RPMI8226 (cell line): ENCODE results near the gene DCAF7.

ENCODE experiments used
- DNase-seq: peaks from one replicate; pipeline ENCODE4 v3.0.0-alpha.2; 2015

Gene DCAF7

GRCh38 chr17:63546308-63547082 is 3.8 kb upstream of the DCAF7 start:
- DNase-seq, result no peak

GRCh38 chr17:63547083-63547523 is 3.2 kb upstream of the DCAF7 start:
- no peak for DNase-seq

- no peak for DNase-seq
Observed at GRCh38 chr17:63549289-63549945, 860 bp upstream of the DCAF7 start.

GRCh38 chr17:63550817-63551639 is 751 bp downstream of the DCAF7 start:
- DNase-seq, result peak; percentile 27

GRCh38 chr17:63552211-63552610 is 1.9 kb downstream of the DCAF7 start:
- no peak for DNase-seq

DNA sequence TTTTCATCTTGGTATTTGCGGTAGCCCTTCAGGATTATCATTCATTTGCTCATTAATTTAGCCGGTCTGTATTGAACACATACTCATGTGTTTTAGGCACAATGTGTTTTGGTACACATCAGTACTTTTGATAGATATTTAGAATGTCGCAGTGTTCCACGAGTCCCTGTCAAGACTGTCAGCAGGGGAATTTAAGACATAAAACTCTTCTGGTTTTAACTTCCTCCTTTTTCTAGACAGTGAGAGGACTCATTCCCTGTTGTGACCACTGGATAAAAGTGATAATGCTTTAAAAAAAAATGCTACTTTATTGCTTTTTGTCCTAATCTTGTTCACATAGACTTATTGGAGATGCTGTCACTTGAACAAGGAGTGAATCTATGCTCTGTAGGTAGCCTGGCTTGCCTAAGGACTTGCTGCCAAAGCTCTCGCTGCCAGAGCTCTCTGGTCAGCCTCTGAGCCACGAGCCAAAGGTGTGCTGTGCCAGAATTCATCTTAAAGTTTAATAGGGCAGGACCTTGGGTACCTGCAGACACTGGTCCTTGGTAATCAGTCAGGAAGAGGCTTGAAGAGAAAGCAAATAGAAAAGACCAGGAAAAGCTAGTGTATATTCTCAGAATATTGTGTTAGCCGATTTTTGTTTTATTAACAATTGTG is 5.4 kb downstream of the DCAF7 start:
- no peak for DNase-seq

GRCh38 chr17:63557416-63557815 is 7.1 kb downstream of the DCAF7 start:
- DNase-seq, result no peak

- no peak for DNase-seq
Observed at GRCh38 chr17:63558441-63558840, 8.2 kb downstream of the DCAF7 start.

DNA sequence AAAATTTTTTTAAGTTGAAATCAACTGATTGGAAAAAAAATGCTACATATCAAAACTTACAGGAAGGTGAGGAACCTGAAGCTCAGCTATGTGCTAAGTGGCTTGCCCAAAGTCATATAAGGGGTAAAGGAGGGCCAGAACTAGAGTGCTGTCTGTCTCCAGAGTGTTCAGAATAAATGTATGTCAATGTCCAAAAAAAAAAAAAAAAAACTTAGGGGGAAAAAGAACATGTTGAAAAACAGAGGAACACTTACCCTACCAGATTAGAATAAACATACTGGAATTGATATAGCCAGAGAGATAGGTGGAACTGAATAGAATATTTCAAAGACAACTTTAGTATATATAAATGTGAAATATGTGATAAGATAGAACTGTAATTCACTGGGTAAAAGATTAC is 11.5 kb downstream of the DCAF7 start:
- no peak for DNase-seq

- DNase-seq, result no peak
Observed at GRCh38 chr17:63563339-63563738, 13.1 kb downstream of the DCAF7 start.

- no peak for DNase-seq
Observed at GRCh38 chr17:63564562-63564961, 14.3 kb downstream of the DCAF7 start.

- DNase-seq, result no peak
Observed at GRCh38 chr17:63567229-63567628, 17.0 kb downstream of the DCAF7 start.

DNA sequence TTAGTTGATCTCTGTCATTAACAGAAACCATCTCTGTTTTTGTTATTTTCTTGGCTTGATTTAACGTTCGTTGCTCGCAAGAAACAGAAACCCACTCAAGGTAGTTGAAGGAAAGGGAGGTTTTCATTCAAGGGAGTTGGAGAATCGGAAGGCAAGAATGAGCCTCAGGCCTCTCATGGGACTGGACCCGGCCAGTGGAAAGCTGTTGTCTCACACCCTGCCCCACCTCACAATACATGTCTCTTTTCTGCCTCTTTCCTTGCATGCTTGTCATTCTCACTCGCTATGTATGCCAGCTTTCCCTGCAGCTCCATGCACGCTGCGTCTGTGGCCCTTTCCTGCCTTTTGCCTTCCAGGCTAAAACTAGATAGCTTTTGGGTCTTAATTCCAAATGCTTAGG is 18.3 kb downstream of the DCAF7 start:
- no peak for DNase-seq

DNA sequence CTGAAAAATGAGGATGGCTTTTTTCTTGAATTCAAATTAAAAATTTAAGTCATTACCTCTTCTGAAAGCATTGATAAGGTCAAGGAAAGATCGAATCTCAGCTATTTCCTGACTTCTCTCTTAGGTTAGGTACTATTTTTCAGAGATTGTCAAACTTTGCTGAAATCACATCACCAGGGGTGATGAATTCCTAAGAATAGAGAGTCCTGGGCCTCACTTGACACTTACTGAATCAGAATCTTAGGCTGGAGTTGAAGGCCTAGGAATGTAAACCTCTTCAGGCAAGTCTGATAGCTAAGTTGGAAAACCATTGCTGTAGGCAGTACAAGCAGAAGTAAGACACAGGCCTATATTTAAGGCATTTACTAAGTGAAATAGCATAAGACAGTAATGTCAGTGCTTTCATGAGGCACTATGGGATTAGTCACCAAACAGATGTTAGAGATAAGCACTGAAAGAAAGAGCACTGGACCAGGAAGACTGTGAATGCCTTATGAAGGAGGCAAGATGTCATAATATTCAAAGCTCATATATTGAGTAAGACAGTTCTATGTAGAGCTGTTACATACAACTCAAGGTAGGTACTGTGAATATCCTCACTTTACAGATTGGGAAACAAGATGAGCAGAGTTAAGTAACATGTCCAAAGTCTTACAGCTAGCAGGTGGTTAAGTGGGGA is 21.5 kb downstream of the DCAF7 start:
- no peak for DNase-seq

DNA sequence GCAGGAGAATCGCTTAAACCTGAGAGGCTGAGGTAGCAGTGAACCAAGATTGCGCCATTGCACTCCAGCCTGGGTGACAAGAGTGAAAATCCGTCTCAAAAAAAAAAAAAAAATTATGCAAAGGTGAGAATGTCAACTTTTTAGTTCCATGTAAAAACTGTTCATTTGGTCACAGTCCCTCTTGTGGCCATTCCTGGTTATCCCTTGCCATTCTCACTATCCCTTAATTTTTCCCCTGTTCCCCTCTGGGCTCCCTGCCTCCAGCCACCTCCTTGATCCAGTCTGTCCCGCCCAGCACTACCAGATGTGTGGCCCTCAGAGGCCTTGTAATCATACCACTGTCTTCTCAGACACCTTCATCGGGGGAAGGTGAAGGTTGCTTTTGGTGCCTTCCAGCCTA is 23.4 kb downstream of the DCAF7 start:
- no peak for DNase-seq

DNA sequence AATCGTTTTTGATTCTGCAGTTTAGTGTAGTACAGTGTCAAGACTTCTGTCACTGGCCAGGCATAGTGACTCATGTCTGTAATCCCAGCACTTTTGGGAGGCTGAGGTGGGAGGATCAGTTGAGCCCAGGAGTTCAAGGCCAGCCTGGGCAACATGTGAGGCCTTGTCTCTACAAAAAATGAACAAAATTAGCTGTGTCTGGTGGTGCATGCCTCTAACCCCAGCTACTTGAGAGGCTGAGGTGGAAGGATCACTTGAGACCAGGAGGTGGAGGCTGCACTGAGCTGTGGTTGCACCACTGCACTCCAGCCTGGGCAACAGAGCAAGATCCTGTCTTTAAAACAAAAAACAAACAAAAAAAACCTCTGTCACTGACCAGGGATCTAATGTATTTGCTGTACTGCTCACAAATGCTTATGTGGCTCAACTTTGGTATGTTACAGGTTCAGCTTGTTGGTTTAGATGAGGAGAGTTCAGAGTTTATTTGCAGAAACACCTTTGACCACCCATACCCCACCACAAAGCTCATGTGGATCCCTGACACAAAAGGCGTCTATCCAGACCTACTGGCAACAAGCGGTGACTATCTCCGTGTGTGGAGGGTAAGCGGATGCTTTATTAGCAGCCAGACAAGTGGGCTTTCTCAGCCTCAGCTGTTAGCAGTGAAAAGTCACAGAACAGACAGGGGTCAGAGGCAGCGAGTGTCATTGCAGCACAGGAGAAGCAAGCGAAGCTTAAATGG is 27.9 kb downstream of the DCAF7 start:
- no peak for DNase-seq

GRCh38 chr17:63578769-63579111 is 28.5 kb downstream of the DCAF7 start:
- DNase-seq, result no peak

DNA sequence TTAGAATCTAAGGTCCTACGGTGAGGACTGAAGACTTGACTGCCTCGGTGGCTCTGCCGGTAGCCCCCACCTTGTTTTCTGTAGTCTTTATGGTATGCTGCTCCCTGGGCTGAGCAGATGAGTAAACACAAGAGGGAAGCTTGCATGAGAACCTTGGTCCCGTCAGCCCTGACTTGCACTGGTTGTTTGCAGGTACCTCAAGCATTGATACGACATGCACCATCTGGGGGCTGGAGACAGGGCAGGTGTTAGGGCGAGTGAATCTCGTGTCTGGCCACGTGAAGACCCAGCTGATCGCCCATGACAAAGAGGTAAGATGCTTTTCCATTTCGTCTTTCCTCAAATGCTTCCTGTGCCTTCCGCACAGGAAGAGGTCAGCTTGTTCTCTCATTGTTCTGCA is 29.4 kb downstream of the DCAF7 start:
- DNase-seq, result no peak

DNA sequence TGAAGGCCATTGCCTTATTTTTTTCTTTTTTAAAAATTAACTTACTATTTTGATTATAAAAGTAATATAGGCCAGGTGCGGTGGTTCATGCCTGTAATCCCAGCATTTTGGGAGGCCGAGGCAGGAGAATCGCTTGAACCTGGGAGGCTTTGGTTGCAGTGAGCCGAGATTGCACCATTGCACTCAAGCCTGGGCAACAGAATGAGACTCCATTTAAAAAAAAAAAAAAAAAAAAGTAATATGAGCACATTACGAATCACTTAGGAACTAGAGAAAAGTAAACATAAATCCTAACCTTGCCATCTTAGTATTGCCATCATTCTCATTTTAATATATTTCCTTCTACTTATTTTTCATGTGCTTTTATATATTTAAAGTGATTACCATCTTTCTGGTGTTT is 37.5 kb downstream of the DCAF7 start:
- DNase-seq, result no peak

DNA sequence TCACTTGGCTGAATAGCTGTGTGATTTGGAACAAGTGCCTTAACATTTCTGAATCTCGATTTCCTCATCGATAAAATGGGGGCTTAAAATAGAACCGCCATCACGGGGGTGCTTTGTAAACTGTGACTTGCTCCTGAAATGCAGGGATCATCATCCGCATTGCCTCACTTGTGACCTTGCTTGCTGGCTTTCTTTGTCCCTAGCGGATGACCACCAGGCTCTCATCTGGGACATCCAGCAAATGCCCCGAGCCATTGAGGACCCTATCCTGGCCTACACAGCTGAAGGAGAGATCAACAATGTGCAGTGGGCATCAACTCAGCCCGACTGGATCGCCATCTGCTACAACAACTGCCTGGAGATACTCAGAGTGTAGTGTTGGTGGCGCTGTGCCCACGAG is 38.5 kb downstream of the DCAF7 start:
- no peak for DNase-seq

- DNase-seq, result no peak
Observed at GRCh38 chr17:63589646-63590045, 39.4 kb downstream of the DCAF7 start.

GRCh38 chr17:63592797-63593196 is 42.5 kb downstream of the DCAF7 start:
- no peak for DNase-seq
